Smooth muscle cell (in vitro differentiated cells): Measurements from ENCODE around the gene OPTN. TPM values are rescaled to one million over a fixed set of nuclear protein-coding genes. Genes with fewer than 3 reads are reported as not detected.

Experiments used
- DNase-seq: peaks from one replicate; lab custom pipeline; 2025; ENCODE audit not compliant: unreplicated experiment; lab: John Stamatoyannopoulos, UW
- H2AFZ ChIP-seq: fragments of 200-600 bp; sonication (generic); 2 replicates; pipeline ENCODE4 v1.6.0; 2016; ENCODE audit warnings: antibody characterized with exemption, low read depth, mild to moderate bottlenecking
- H3F3A ChIP-seq: fragments of 200-600 bp; sonication (generic); 2 replicates; pipeline ENCODE4 v1.6.0; 2017; ENCODE audit warnings: antibody characterized with exemption, low read depth
- H3K27ac ChIP-seq: fragments of 200-600 bp; sonication (generic); 2 replicates; pipeline ENCODE4 v1.5.1; 2016; ENCODE audit warnings: low read depth, mild to moderate bottlenecking
- H3K27me3 ChIP-seq: fragments of 200-600 bp; sonication (generic); 2 replicates; pipeline ENCODE4 v1.6.1; 2016; ENCODE audit warnings: low read depth, mild to moderate bottlenecking
- H3K36me3 ChIP-seq: fragments of 200-600 bp; sonication (generic); 2 replicates; pipeline ENCODE4 v1.5.1; 2016; ENCODE audit warnings: low read depth
- H3K4me1 ChIP-seq: fragments of 200-600 bp; sonication (generic); 2 replicates; pipeline ENCODE4 v1.5.1; 2016; ENCODE audit warnings: low read depth
- H3K4me2 ChIP-seq: fragments of 200-600 bp; sonication (generic); 2 replicates; pipeline ENCODE4 v1.6.0; 2016; ENCODE audit warnings: mild to moderate bottlenecking
- H3K4me3 ChIP-seq: fragments of 200-600 bp; sonication (generic); 2 replicates; pipeline ENCODE4 v1.5.1; 2016; ENCODE audit warnings: mild to moderate bottlenecking
- H3K79me2 ChIP-seq: fragments of 200-600 bp; sonication (generic); 2 replicates; pipeline ENCODE4 v1.6.0; 2016; ENCODE audit warnings: low read depth, mild to moderate bottlenecking
- H3K9ac ChIP-seq: fragments of 200-600 bp; sonication (generic); 2 replicates; pipeline ENCODE4 v1.6.0; 2016; ENCODE audit warnings: low read depth
- H3K9me3 ChIP-seq: fragments of 200-600 bp; sonication (generic); replicated peaks from 2 replicates; pipeline ENCODE4 v1.5.1; 2016; ENCODE audit warnings: low read depth
- H4K20me1 ChIP-seq: fragments of 200-600 bp; sonication (generic); 2 replicates; pipeline ENCODE4 v1.6.0; 2016; ENCODE audit warnings: low read depth
- CTCF ChIP-seq: fragments of 200-600 bp; sonication (generic); IDR thresholded peaks from 2 replicates; pipeline ENCODE4 v1.5.1; 2017; ENCODE audit warnings: borderline replicate concordance, mild to moderate bottlenecking, antibody characterized with exemption; ENCODE audit not compliant: insufficient read depth, poor library complexity, severe bottlenecking
- WGBS: methylation state at CpG from one replicate; pipeline ENCODE4 v1.1.7; 2016; ENCODE audit warnings: low lambda C conversion rate; 5-methylcytosine and 5-hydroxymethylcytosine counted together
- polyA plus RNA-seq: library from polyadenylated mRNA; unstranded; fragments of >200 nt; fragmentation: Nextera tagmentation; extraction: Ambion mirVana; gene quantifications from 2 replicates; pipeline ENCODE4 v1.2.1, GENCODE V29; 2016
- total RNA-seq: library from RNA; depleted of rRNA; stranded (reverse); fragments of >200 nt; gene quantifications from 2 replicates; pipeline ENCODE4 v1.2.3, GENCODE V29; 2014

OPTN gene
- total and polyA plus RNA-seq, 2 experiments from 2014 or later = 43.7 to 83.0 TPM

GRCh38 chr10:13180788-13181187, 80.8 kb downstream of the OPTN start:
- Histone ChIP-seq H3K36me3 (no peaks in the 10 kb centered on the region), H3K9me3 (no peaks in the 10 kb centered on the region), H3F3A (no peaks in the 10 kb centered on the region), H3K4me2 (no peak overlapping the region), H3K4me1 (no peaks in the 10 kb centered on the region), H3K79me2 (no peaks in the 10 kb centered on the region), H3K9ac (no peak overlapping the region), H4K20me1 (no peaks in the 10 kb centered on the region), H3K27ac (no peak overlapping the region), H2AFZ (no peak overlapping the region), H3K27me3 (no peaks in the 10 kb centered on the region), H3K4me3 (no peak overlapping the region)
- 98% methylated on average over 4 of the region's 4 CpGs for WGBS
- TF ChIP-seq CTCF = no peak
- DNase-seq = no peak

- H3K27ac ChIP-seq = no peak overlapping the region
- WGBS = 96% methylated on average over 1 of the region's 1 CpG
- TF ChIP-seq CTCF = no peak
These were observed 82.5 kb downstream of the OPTN start for GRCh38 chr10:13182424-13182823.

GRCh38 chr10:13183625-13184024, 83.7 kb downstream of the OPTN start:
- no peak overlapping the region for H3K4me2 ChIP-seq
- WGBS = 83% methylated on average over 5 of the region's 5 CpGs
- no peaks in the 10 kb centered on the region for H3K9me3 ChIP-seq
- no peak for DNase-seq
- H3K4me1 ChIP-seq = no peaks in the 10 kb centered on the region
- no peaks in the 10 kb centered on the region for H3K27me3 ChIP-seq
- no peaks in the 10 kb centered on the region for H3K79me2 ChIP-seq
- no peaks in the 10 kb centered on the region for H3F3A ChIP-seq
- H3K4me3 ChIP-seq = no peak overlapping the region
- H2AFZ ChIP-seq = no peak overlapping the region
- no peak overlapping the region for H3K27ac ChIP-seq
- H4K20me1 ChIP-seq = no peaks in the 10 kb centered on the region
- no peak for TF ChIP-seq CTCF
- H3K36me3 ChIP-seq = no peaks in the 10 kb centered on the region
- H3K9ac ChIP-seq = no peak overlapping the region

More at GRCh38 chr10:13182424-13182823, 82.5 kb downstream of the OPTN start:
- DNase-seq = no peak
- Histone ChIP-seq H3F3A (no peaks in the 10 kb centered on the region), H3K4me2 (no peak overlapping the region), H2AFZ (no peak overlapping the region), H3K36me3 (no peaks in the 10 kb centered on the region), H3K4me1 (no peaks in the 10 kb centered on the region), H3K27me3 (no peaks in the 10 kb centered on the region), H3K9ac (no peak overlapping the region), H3K79me2 (no peaks in the 10 kb centered on the region), H3K4me3 (no peak overlapping the region), H3K9me3 (no peaks in the 10 kb centered on the region), H4K20me1 (no peaks in the 10 kb centered on the region)

GRCh38 chr10:13184276-13184675, 84.3 kb downstream of the OPTN start:
- H4K20me1 ChIP-seq = no peaks in the 10 kb centered on the region
- 98% methylated on average over 2 of the region's 2 CpGs for WGBS
- no peaks in the 10 kb centered on the region for H3K27me3 ChIP-seq
- no peak overlapping the region for H3K4me3 ChIP-seq
- no peak overlapping the region for H3K27ac ChIP-seq
- TF ChIP-seq CTCF = no peak
- no peaks in the 10 kb centered on the region for H3K4me1 ChIP-seq
- no peaks in the 10 kb centered on the region for H3K9me3 ChIP-seq
- no peaks in the 10 kb centered on the region for H3K79me2 ChIP-seq
- H2AFZ ChIP-seq = no peak overlapping the region
- no peak overlapping the region for H3K4me2 ChIP-seq
- DNase-seq = no peak
- H3K9ac ChIP-seq = no peak overlapping the region
- H3F3A ChIP-seq = no peaks in the 10 kb centered on the region
- H3K36me3 ChIP-seq = no peaks in the 10 kb centered on the region
